ENCODE measurements around the gene ALDOA. TPM values are rescaled to one million over a fixed set of nuclear protein-coding genes. Genes with fewer than 3 reads are reported as not detected.
A peak's percentile ranks its signal among the peaks of the same experiment; 100 is the strongest.
"Not testable (repeated sequence)": the region's sequence is repeated elsewhere in the genome, so short reads cannot be mapped to it uniquely, and the experiment has no call there.

The ALDOA gene
- total RNA-seq, 1 donor from 2014 or later: 3,068 TPM

GRCh38 chr16:30033270-30033669, 32.3 kb upstream of the ALDOA start:
- DNase-seq (ENCODE audit: low spot score): no peak
- intact Hi-C loops (cut with DNase I): no loop called here

GRCh38 chr16:30040221-30040620, 25.3 kb upstream of the ALDOA start:
- intact Hi-C loops (cut with DNase I): no loop called here
- DNase-seq (ENCODE audit: low spot score): no peak

- intact Hi-C loops (cut with DNase I); DNase-seq (ENCODE audit: low spot score): not testable (repeated sequence)
These were observed 24.9 kb upstream of the ALDOA start for GRCh38 chr16:30040690-30041089.

GRCh38 chr16:30041841-30042240, 23.7 kb upstream of the ALDOA start:
- no peak for DNase-seq (ENCODE audit: low spot score)
- intact Hi-C loops (cut with DNase I): no loop called here

- intact Hi-C loops (cut with DNase I): no loop called here
- no peak for DNase-seq (ENCODE audit: low spot score)
These were observed 19.4 kb upstream of the ALDOA start for GRCh38 chr16:30046178-30046577.

GRCh38 chr16:30046588-30046987, 19.0 kb upstream of the ALDOA start:
- intact Hi-C loops (cut with DNase I): no loop called here
- no peak for DNase-seq (ENCODE audit: low spot score)

GRCh38 chr16:30049871-30050270, 15.7 kb upstream of the ALDOA start:
- intact Hi-C loops (cut with DNase I): no loop called here
- no peak for DNase-seq (ENCODE audit: low spot score)

GRCh38 chr16:30051518-30051917, 14.0 kb upstream of the ALDOA start:
- intact Hi-C loops (cut with DNase I): no loop called here
- no peak for DNase-seq (ENCODE audit: low spot score)

GRCh38 chr16:30052671-30053372, 12.7 kb upstream of the ALDOA start:
- DNase-seq (ENCODE audit: low spot score): peak; percentile 96
- intact Hi-C loops (cut with DNase I): no loop called here

GRCh38 chr16:30053376-30054015, 12.1 kb upstream of the ALDOA start:
- no peak for DNase-seq (ENCODE audit: low spot score)
- intact Hi-C loops (cut with DNase I): no loop called here

- intact Hi-C loops (cut with DNase I): no loop called here
- DNase-seq (ENCODE audit: low spot score): no peak
These were observed 11.1 kb upstream of the ALDOA start for GRCh38 chr16:30054451-30054850.

GRCh38 chr16:30054959-30055553, 10.5 kb upstream of the ALDOA start:
- intact Hi-C loops (cut with DNase I): no loop called here
- no peak for DNase-seq (ENCODE audit: low spot score)

- intact Hi-C loops (cut with DNase I): no loop called here
- DNase-seq (ENCODE audit: low spot score): no peak
These were observed 5.2 kb upstream of the ALDOA start for GRCh38 chr16:30060346-30060745.

- intact Hi-C loops (cut with DNase I): no loop called here
- no peak for DNase-seq (ENCODE audit: low spot score)
These were observed 4.6 kb upstream of the ALDOA start for GRCh38 chr16:30060836-30061554.

- intact Hi-C loops (cut with DNase I): no loop called here
These were observed 2.2 kb upstream of the ALDOA start for GRCh38 chr16:30063278-30063892.

GRCh38 chr16:30063893-30064728, 1.4 kb upstream of the ALDOA start:
- intact Hi-C loops (cut with DNase I): no loop called here
- peak; percentile 88 for DNase-seq (ENCODE audit: low spot score)

More at GRCh38 chr16:30063278-30063892, 2.2 kb upstream of the ALDOA start:
- no peak for DNase-seq (ENCODE audit: low spot score)

- intact Hi-C loops (cut with DNase I): no loop called here
- DNase-seq (ENCODE audit: low spot score): no peak
These were observed 845 bp upstream of the ALDOA start for GRCh38 chr16:30064729-30065101.

- DNase-seq (ENCODE audit: low spot score): no peak
- intact Hi-C loops (cut with DNase I): no loop called here
These were observed 592 bp downstream of the ALDOA start for GRCh38 chr16:30065943-30066760.
